GM21447 (cell line): ENCODE measurements around the gene NUP160.
"Not testable (repeated sequence)": the region's sequence is repeated elsewhere in the genome, so short reads cannot be mapped to it uniquely, and the experiment has no call there.

Experiments used
- ATAC-seq: cut with Tn5 transposase; IDR thresholded peaks from one replicate; pipeline ENCODE4 v1.9.1; 2021; ENCODE audit not compliant: unreplicated experiment

The NUP160 gene

GRCh38 chr11:47864901-47865300 is 16.8 kb upstream of the NUP160 start:
- no peak for ATAC-seq

DNA sequence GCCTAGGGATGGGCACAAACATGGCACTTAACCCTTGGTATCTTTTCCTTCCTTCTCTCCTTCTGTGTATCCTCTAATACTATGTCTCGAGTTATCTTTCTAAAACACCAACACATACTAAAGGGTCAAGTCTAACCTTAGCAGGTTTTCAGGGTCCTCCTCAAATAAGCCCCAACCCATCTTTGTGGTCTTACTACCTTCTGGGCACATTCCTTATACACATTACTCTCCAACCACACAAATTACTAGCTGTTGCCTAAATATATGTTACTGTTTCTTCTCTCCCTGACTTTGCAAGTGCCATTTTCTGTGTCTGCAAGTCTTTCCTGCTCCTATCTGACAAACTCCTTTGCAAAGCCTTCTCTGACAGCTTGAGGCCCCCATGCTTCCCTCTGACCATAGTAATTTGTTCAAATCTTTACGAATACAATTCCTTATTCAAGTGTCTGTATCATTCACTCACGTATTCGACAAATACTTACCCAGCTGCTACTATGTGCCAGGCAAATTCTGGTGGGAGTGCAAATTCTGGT is 15.8 kb upstream of the NUP160 start:
- no peak for ATAC-seq

- peak; percentile 66 for ATAC-seq
Measured at GRCh38 chr11:47863189-47863897, 15.2 kb upstream of the NUP160 start.

DNA sequence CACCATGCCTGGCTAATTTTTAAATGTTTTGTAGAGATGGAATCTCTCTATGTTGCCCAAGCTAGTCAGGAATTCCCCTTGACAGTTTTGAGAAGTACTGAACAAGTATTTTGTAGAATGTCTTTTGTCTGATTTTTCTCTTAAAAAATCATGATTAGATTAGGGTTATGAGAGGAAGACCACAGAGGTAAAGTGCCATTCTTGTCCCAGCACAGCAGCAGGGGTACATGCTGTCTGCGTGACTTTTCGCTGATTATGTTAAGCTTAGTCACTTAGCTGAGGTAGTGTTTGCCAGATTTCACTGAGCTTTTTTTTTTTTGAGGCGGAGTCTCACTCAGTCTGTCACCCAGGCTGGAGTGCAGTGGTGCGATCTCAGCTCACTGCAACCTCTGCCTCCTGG is 13.6 kb upstream of the NUP160 start:
- no peak for ATAC-seq

DNA sequence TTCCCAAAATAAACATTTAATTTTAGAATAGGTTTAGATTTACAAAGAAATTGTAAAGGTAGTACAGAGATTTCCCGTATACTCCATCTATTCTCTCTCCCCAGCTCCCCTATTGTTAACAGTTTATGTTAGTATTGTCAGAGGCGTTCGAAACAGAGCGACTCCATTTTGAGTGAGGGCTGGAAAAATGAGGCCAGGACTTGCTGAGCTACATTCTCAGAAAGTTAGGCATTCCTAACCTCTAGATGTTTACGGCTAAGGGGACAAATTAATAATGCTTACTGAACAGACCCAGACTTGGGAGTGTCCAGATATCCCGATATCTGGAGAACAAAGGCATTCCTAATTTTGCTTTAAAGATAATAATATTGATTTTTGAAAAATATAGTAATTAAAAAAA is 12.4 kb upstream of the NUP160 start:
- ATAC-seq: no peak

GRCh38 chr11:47857892-47858543 is 9.9 kb upstream of the NUP160 start:
- ATAC-seq: no peak

- ATAC-seq: no peak
Measured at GRCh38 chr11:47857485-47857884, 9.3 kb upstream of the NUP160 start.

DNA sequence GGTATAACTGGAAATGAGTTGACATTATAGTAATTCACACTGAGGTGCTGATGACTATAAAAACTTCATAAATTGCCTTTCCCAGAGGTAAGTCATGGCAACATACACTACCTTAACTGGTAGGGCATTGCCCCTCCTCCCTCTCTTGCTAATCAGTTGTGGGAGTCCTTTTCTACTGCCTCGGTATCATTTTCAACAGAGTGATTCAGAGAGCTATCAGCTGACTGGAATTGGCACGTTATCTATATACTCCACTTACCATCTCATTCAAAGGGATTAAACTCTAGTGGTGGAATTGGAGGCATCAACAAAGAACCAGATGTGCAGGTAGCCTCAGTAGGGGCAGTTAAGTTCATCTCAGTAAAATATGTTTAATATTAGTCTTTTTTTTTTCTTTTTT is 8.0 kb upstream of the NUP160 start:
- no peak for ATAC-seq

GRCh38 chr11:47854667-47855066 is 6.5 kb upstream of the NUP160 start:
- peak; percentile 51 for ATAC-seq

DNA sequence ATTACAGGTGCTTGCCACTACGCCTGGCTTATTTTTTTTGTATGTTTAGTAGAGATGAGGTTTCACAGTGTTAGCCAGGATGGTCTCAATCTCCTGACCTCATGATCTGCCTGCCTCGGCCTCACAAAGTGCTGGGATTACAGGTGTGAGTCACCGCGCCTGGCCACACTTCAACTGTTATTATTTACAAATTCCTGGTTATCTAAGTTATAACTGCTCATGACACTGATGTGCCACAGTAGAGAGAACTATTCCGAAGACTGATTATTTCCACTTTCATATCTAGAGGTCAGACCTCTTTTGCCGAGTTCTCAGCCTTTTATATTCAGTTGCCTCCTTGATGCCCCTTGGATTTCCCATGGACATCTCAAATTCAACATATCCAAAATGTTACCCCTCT is 3.9 kb upstream of the NUP160 start:
- ATAC-seq: no peak

DNA sequence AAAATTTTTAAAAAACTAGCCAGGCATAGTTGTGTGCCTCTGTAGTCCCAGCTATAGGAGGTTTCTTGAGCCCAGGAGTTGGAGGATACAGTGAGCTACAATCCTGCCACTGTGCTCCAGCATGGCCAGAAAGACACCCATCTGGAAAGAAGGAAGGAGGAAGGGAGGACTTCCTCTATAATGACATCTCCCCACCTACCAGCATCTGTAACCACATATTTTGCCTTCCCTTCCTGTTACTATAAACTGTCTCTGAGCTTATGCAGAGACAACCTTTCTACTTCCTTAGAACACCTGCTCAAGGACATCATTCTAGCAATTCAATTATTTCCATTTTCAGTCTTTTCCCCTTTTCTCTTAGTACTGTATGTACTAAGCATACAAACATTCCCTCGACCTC is 2.2 kb upstream of the NUP160 start:
- ATAC-seq: peak; percentile 42

- peak; percentile 11 for ATAC-seq
Measured at GRCh38 chr11:47848700-47849155, 578 bp upstream of the NUP160 start.

DNA sequence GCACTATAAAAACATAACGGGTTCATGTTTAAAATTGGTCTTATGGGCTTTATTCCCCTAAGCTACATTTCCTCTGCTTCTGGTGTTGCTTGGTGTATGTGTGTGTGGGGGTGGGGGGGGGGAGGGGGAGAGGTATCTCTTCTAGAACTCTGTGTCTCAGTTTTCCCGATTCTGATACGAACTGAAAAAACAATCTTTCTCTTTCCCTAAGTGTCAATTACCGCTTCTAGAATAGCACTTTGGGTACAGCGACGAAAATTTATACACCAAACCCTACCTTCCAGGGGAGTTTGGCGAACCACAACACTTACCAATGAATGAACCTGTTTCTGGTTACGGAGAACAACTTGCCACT is 636 bp downstream of the NUP160 start:
- no peak for ATAC-seq

GRCh38 chr11:47846998-47847397 is 1.2 kb downstream of the NUP160 start:
- ATAC-seq: no peak

DNA sequence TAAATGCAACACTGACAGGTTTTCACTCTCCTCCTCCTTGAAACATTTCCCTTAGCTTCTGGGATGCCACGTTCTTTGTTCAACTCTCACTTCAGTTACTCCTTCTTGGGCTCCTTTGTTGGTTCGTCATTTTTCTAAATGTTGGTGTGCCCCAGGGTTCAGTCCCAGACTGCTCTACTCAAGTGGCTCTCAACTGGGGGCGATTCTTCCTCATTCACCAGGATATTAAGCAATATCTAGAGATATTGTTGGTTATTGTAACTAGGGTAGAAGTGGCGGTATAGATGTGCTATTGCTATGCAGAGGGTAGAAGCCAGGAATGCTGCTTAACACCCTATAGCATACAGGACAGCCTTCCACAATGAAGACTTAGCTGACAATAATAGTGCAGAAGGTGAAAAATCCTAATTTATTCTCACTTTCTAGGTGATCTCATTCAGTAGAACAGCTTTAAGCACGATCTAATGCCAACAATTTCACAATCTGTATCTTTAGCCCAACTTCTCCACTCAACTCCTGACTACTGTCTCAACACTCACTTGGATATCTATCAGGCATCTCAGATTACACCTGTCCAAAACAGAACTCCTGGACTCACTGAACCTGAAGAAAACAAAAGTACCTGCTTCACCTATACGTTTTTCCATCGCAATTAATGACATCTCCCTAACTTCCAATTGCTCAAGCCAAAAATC is 4.6 kb downstream of the NUP160 start:
- no peak for ATAC-seq

- no peak for ATAC-seq
Measured at GRCh38 chr11:47842749-47843148, 5.4 kb downstream of the NUP160 start.

DNA sequence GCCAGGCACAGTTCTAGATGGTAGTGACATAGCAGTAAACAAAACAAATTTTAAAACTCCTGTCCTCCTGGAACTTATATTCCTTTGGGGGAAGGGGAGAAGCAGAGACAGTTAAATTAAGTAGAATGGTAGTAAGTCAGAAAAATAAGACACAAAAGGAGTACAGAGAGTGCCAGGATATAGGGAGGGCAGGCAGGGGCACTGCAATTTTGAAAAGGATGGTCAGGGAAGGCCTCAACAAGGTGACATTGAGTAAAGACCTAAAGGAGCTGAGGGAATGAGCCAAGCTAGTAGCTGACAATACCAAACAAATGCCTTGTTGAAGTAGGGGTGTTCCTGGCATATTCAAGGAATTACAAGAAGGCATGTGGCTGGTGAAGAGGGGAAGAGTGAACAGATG is 10.2 kb downstream of the NUP160 start:
- ATAC-seq: no peak

- ATAC-seq: no peak
Measured at GRCh38 chr11:47837292-47837691, 10.9 kb downstream of the NUP160 start.

- ATAC-seq: not testable (repeated sequence)
Measured at GRCh38 chr11:47830013-47830412, 18.1 kb downstream of the NUP160 start.

GRCh38 chr11:47828284-47828683 is 19.9 kb downstream of the NUP160 start:
- no peak for ATAC-seq

DNA sequence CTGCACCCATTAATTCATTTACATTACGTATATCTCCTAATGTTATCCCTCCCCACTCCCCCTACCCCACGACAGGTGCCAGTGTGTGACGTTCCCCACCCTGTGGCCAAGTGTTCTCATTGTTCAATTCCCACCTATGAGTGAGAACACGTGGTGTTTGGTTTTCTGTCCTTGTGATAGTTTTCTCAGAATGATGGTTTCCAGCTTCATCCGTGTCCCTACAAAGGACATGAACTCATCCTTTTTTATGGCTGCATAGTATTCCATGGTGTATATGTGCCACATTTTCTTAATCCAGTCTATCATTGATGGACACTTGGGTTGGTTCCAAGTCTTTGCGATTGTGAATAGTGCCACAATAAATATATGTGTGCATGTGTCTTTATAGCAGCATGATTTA is 25.5 kb downstream of the NUP160 start:
- not testable (repeated sequence) for ATAC-seq

DNA sequence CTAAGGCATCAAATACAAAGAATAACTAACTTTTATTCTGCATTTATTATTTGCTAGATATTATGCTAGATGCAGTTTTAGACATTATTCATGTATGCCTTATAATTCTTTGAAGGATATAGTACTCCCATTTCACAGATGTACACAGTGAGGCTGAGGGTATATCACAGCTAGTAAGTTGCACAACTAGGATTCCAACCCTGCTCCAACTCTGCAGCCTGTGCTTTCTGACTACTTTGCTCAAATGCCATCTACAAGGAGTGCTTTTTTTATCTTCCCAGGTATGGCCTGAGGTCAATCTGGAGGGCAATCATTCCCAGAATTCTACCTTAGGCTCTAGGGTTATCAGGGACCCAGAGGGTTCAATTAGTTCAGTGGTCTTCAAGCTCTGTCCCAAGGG is 28.4 kb downstream of the NUP160 start:
- no peak for ATAC-seq
